SKM-1 (cell line): ENCODE measurements around the gene STK36.

Experiments
- DNase-seq: peaks from one replicate; lab custom pipeline; 2025; ENCODE audit not compliant: unreplicated experiment; lab: John Stamatoyannopoulos, UW

The STK36 gene

DNA sequence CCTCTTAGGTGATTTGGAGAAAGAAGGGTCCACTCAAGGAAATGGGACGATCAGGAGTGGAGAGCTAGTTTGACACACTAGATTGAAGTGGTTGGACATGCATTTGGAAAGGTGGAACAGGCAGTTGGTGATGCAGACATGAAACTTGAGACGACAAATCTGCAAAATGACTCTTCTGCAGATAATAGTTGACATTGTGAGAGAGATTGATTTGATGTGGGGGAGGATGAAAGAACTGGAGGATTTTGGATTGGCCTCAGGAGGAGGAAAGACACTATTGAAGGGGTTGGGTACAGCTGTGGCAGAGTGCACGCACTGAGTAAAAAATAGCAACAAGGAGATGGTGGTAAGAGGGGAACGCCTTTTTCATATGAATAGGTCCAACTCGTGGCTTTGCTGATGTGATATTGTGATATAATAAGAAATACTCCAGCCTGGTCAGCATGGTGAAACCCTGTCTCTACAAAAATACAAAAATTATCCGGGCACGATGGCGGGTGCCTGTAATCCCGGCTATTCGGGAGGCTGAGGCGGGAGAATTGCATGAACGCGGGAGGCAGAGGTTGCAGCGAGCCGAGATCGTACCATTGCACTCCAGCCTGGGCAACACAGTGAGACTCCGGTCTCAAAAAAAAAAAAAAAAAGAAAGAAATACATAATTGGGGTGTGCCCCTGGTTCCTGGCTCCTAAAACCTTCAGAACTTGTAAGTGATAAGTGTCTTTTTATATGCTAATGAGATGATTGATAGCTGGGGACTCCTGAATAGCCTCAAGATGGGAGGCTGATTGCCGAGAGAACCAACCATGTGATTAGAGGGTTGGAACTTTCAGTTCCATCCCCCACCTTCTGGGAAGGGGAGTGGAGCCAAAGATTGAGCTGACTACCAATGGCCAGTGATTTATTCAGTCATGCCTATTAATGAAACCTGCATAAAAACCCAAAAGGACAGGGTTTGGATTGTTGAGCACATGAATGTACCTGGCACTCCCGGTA is 48.5 kb downstream of the STK36 start:
- DNase-seq = no peak

DNA sequence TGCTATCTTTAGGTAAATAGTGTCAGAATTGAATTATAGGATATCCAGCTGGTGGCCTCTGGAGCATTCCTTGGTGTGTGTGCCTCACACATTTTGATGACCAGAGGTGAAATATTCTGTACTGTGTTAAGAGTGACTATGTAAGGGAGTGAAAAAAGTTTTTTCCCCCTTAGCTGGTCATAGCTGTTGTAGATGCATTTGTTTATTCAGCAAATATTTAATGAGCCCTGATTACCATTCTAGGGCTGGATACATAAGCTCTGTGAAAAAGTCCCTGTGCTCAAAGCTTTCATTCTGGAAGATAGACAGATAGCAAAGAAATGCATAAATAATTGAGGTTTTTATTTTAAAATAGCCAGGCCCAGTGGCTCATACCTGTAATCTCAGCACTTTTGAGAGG is 49.6 kb downstream of the STK36 start:
- no peak for DNase-seq

DNA sequence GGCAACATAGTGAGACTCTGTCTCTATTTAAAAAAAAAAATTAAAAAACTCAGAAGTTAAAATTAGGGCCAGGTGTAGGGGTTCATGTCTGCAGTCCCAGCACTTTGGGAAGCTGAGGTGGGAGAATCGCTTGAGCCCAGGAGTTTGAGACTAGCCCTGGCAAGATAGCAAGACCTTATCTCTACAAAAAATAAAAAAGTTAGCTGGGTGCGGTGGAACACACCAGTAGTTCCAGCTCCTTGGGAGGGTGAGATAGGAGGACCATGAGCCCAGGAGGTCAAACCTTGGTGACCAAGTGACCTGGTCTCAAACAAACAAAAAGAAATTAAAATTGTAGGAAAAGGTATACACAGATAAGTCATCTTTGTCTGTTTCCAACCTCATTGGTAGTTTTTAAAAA is 50.0 kb downstream of the STK36 start:
- DNase-seq = no peak

GRCh38 chr2:218722419-218722818 is 50.5 kb downstream of the STK36 start:
- no peak for DNase-seq

- no peak for DNase-seq
Measured at GRCh38 chr2:218722876-218723785, 51.2 kb downstream of the STK36 start.

GRCh38 chr2:218726004-218726574 is 54.2 kb downstream of the STK36 start:
- no peak for DNase-seq

DNA sequence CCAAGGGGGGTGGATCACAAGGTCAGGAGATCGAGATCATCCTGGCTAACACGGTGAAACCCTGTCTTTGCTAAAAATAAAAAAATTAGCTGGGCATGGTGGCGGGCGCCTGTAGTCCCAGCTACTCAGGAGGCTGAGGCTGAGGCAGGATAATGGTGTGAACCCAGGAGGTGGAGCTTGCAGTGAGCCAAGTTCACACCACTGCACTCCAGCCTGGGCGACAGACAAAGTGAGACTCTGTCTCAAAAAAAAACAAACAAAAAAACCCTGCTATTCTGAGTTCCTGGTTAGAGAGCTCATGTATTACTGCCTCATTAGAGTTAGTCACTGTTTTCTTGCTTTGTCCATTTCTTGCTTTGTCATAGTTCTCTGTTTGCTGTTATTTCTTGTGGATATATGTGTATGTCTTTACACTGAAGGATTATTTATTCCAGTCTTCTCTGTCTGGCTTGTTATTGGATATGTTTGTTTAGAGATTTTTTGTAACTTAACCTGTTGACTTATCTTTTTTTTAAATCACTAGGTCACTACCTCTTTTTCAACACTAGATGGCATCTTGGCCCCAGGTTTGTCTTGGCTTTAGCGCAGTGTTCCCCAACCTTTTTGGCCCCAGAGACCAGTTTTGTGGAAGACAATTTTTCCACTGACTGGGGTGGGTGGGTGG is 55.7 kb downstream of the STK36 start:
- peak; percentile 46 for DNase-seq

- DNase-seq = no peak
Measured at GRCh38 chr2:218729640-218730039, 57.8 kb downstream of the STK36 start.

DNA sequence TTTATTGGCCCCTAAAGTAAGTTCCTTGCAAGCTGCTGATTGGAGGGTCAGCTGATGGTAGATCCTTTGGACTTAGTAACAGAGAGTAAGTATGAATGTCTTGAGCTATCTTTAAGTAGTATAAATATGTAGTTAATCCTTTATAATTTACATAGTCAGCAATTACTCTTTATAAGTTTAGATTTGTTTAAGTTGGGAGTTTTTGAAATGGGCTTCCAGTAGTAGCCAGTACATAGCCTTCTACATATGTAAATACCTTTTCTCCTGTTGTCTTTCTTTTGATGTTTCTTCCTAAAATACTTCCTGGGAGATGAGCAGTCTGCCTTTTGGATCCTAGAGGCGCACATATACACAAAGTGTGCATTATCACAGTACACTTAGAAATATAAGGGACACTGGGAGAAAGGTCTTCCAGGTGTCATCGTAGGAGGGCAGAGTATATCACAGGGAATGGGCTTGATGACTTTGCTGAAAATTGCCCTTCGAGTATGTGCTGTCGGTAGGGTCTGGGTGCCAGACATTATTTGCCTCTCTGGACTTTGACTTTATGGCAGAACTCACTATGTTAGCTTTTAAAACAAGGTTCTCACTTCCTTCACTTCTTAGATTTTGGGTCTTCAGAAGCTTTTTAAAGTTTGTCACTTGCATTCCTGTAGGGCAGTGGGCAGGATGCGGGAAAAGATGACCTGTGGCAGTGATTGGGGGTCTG is 60.3 kb downstream of the STK36 start:
- DNase-seq = no peak

DNA sequence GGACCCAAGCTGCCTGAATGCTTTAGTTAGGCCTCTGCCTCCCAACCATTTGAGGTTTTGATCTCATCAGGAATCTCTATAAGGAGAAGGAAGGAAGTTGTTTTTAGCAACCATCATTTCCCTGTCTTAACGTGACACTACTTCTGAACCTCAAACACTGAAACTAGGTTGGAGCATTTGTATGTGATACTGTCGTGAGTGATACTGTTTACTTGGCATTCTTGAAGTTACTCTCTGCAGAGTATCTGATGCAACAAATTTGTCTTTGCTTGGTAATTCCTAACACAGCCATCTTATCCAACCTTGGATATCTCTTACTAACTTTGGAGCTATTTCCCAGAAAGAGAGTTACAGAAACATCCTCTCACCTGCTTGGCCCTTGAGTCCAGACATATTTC is 60.9 kb downstream of the STK36 start:
- DNase-seq = no peak

DNA sequence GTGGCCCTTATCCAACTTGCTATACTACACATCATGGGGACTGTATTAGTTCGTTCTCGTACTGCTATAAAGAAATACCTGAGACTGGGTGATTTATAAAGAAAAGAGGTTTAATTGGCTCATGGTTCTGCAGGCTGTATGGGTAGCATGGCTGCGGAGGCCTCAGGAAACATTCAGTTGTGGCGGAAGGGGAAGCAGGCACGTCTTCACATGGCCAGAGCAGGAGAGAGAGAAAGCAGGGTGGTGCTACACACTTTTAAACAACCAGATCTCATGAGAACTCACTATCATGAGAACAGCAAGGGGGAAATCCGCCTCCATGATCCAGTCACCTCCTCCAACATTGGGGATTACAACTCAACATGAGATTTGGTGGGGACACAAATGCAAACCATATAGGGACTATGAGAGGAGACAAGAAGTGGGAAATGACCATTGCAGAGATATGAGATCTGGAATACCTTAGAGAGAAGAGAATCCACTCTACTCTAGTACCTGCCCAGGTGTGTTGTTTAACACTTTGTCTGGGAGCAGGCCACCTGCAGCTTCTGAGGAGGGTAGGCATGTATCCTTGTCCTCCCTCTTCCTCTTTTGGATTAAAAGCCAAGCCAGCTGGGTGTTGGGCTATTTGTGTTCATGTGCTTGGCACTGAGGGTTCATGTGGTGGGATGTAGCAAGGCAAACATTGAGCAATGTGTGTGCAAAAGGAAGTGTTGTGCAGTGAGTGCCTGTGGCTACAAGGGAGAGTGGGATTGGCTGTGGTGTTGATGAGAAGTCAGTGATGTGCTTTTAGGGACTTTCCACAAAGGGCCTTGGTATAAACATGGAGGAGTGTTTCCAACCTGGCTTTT is 61.5 kb downstream of the STK36 start:
- peak; percentile 90 for DNase-seq

DNA sequence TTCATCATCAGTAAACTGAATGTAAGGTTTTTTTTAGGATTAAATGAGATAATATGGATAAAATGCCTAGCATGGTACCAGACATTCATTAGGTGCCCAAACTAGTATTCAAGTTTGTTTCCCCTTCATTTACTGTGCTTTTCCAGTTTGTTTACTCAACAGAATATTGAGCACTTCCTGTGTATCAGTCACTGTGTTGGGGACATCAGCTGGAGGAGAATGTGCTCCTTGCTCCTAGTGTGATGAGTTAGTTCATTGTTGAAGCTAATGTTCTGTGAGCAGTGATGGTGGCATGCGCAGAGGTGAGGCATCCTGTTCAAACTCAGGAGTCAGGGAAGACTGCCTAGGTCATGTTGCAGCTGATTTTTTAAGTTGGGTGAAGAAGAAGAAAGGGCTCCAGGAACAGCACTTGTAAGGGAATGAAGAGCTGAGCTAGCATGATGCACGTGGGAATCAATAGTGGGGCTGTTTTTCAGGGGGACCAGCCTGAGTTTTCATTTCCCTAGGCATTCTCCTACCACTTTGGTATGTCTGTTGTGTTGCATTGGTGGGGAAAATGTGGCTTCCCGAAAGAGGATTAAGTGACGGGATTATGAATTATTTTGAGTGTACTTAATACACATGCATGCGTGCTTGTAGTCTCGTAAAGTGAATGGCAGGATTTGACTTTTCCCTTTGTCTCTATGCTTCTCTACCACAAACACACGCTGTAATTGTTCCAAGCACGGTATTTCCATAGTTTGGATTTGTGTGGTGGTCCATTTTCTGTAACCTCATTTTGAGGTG is 62.5 kb downstream of the STK36 start:
- no peak for DNase-seq

- DNase-seq = no peak
Measured at GRCh38 chr2:218736531-218736930, 64.6 kb downstream of the STK36 start.

DNA sequence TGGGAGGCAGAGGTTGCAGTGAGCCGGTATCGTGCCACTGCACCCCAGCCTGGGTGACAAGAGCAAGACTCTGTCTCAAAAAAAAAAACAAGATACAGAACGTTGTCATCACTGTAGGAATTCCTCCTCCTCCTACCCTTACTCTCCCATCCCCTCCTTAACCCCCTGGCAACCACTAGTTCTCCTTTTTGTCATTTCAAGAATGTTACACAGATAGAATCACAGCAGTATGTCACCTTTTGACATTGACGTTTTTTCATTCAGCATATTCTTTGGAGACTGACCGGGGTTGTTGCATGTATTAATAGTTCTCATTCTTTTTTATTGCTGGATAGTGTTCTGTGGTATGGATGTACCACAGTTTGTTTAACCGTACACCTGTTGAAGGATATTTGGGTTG is 71.2 kb downstream of the STK36 start:
- peak; percentile 11 for DNase-seq

DNA sequence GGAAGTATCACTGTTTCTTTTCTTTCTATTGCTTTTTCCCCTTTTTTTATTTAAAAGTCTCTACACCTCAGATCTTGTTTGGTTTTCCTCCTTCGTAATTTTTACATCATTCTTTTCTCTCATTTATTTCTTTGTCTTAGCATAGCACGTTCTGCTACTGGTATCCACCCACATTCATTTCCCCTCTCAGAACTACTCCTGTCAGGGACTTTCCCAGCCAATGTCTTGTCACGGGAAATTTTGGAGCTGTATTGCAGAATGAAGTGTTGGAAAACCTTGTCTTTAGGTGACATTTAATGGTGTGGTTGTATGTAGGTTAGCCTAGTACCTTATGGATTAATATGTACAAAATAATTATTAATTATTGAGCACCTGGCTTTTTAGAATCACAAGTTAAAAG is 72.7 kb downstream of the STK36 start:
- no peak for DNase-seq

- peak; percentile 92 for DNase-seq
Measured at GRCh38 chr2:218745160-218745558, 73.3 kb downstream of the STK36 start.

GRCh38 chr2:218745559-218746469 is 73.9 kb downstream of the STK36 start:
- DNase-seq = no peak

DNA sequence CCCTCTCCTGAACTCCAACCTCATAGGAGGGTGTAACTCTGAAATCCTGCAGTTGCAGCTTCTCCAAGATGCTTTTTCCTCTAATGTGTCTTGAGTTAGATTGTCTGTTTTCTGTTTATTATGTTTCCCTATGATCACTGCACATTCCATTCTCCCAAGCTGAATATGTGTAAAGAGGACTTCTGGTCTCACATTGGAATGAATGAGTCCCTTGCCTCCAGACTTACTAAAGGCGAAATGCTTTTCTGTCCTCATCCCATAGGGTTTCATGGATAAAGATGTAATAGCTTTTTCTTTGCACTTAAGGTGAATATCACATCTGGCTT is 74.5 kb downstream of the STK36 start:
- no peak for DNase-seq
